ENCODE results near the gene WDR91. TPM values are rescaled to one million over a fixed set of nuclear protein-coding genes. Genes with fewer than 3 reads are reported as not detected.

WDR91 gene
- total RNA-seq, 1 experiment from 2014 or later = 7.3 TPM

DNA sequence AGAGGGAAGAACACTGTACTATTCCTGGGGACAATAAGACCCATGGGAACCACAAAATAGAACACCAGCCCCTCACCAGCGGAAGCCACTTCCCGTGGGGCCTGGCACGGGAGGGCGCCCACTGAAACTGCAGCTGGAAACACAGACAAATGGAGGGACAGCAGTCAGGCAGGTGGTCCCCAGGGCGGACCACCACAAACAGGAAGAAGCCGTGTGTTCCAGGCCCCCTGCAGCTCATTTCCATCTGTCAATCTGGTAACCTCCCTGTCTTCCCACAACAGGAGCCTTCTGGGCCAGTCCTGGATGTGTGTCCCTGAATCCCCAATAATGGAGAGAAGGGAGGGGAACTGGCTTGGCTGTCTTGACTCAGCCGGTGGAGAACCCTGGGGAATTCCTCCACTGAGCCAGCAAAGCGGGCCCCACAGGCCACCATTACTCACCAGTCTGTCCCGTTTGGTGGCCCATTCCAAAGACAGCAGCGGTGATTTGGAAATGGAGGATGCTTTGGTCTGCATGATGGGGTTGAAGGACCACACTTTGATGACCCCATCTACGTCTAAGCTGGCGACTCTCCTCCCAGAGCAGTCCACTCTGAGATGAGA is 16.7 kb downstream of the WDR91 start:
- no peaks in the 10 kb centered on the region for H3K27me3 Mint-ChIP-seq (ENCODE audit: insufficient read depth, unreplicated experiment)
- intact Hi-C loops (cut with micrococcal nuclease) = no loop called here
- H3K4me3 Mint-ChIP-seq (ENCODE audit: unreplicated experiment) = no peak overlapping the region
- ChIA-PET CTCF (interaction anchor here (0.6 to 1.2 kb wide), 2 partner anchors 14 to 17 kb away, joined by 3 to 4 read pairs; no protein-coding TSS in a partner anchor), POLR2A (interaction anchor here (0.7 to 1.2 kb wide), 3 partner anchors 19 to 294 kb away, joined by 3 to 4 read pairs (median 3); no protein-coding TSS in a partner anchor)
- no TSS peak for BruUV-seq (replicated peaks)
- peaks cover 6% of the 10 kb centered on the region for H3K36me3 Mint-ChIP-seq (ENCODE audit: insufficient read depth, unreplicated experiment)
- no peak for TF ChIP-seq CTCF (IDR thresholded peaks at IDR 0.05; ENCODE audit: unreplicated experiment)
- H3K9me3 Mint-ChIP-seq (ENCODE audit: unreplicated experiment) = no peaks in the 10 kb centered on the region
- no peak for DNase-seq (ENCODE audit: unreplicated experiment)
- no peaks in the 10 kb centered on the region for H3K4me1 Mint-ChIP-seq (ENCODE audit: insufficient read depth, unreplicated experiment)
- no peak overlapping the region for H3K27ac Mint-ChIP-seq (ENCODE audit: low read depth, unreplicated experiment)

GRCh38 chr7:135193615-135194081 is 17.7 kb downstream of the WDR91 start:
- Mint-ChIP-seq H3K27me3 (ENCODE audit: insufficient read depth, unreplicated experiment) (no peaks in the 10 kb centered on the region), H3K4me3 (ENCODE audit: unreplicated experiment) (no peak overlapping the region), H3K4me1 (ENCODE audit: insufficient read depth, unreplicated experiment) (no peaks in the 10 kb centered on the region), H3K9me3 (ENCODE audit: unreplicated experiment) (no peaks in the 10 kb centered on the region), H3K36me3 (ENCODE audit: insufficient read depth, unreplicated experiment) (peaks cover 6% of the 10 kb centered on the region), H3K27ac (ENCODE audit: low read depth, unreplicated experiment) (no peak overlapping the region)
- no peak for TF ChIP-seq CTCF (IDR thresholded peaks at IDR 0.05; ENCODE audit: unreplicated experiment)
- no peak for DNase-seq (ENCODE audit: unreplicated experiment)
- intact Hi-C loops (cut with micrococcal nuclease) = no loop called here
- no TSS peak for BruUV-seq (replicated peaks)
- CTCF ChIA-PET = interaction anchor here (0.6 kb wide), 1 partner anchor 1344 kb away, joined by 3 read pairs; no protein-coding TSS in a partner anchor
- POLR2A ChIA-PET = interaction anchor here (0.7 kb wide), 1 partner anchor 293 kb away, joined by 4 read pairs; no protein-coding TSS in a partner anchor

- H3K4me1 Mint-ChIP-seq (ENCODE audit: insufficient read depth, unreplicated experiment) = no peaks in the 10 kb centered on the region
- no peaks in the 10 kb centered on the region for H3K27me3 Mint-ChIP-seq (ENCODE audit: insufficient read depth, unreplicated experiment)
- TF ChIP-seq CTCF (IDR thresholded peaks at IDR 0.05; ENCODE audit: unreplicated experiment) = no peak
- H3K27ac Mint-ChIP-seq (ENCODE audit: low read depth, unreplicated experiment) = no peak overlapping the region
- ChIA-PET POLR2A (no interaction called here), CTCF (no interaction called here)
- no peak for DNase-seq (ENCODE audit: unreplicated experiment)
- no peak overlapping the region for H3K4me3 Mint-ChIP-seq (ENCODE audit: unreplicated experiment)
- BruUV-seq (replicated peaks) = no TSS peak
- intact Hi-C loops (cut with micrococcal nuclease) = no loop called here
- H3K36me3 Mint-ChIP-seq (ENCODE audit: insufficient read depth, unreplicated experiment) = peaks cover 6% of the 10 kb centered on the region
- no peaks in the 10 kb centered on the region for H3K9me3 Mint-ChIP-seq (ENCODE audit: unreplicated experiment)
Observed at GRCh38 chr7:135192914-135193536, 18.3 kb downstream of the WDR91 start.

GRCh38 chr7:135190703-135191102 is 20.6 kb downstream of the WDR91 start:
- no peak overlapping the region for H3K4me3 Mint-ChIP-seq (ENCODE audit: unreplicated experiment)
- no peaks in the 10 kb centered on the region for H3K36me3 Mint-ChIP-seq (ENCODE audit: insufficient read depth, unreplicated experiment)
- H3K4me1 Mint-ChIP-seq (ENCODE audit: insufficient read depth, unreplicated experiment) = no peaks in the 10 kb centered on the region
- TF ChIP-seq CTCF (IDR thresholded peaks at IDR 0.05; ENCODE audit: unreplicated experiment) = no peak
- ChIA-PET CTCF (interaction anchor here (1.1 kb wide), 1 partner anchor 557 kb away, joined by 4 read pairs; no protein-coding TSS in a partner anchor), POLR2A (interaction anchor here (0.6 to 2.5 kb wide), 8 partner anchors 12 to 54 kb away, joined by 3 to 14 read pairs (median 3); partner anchors contain the start of genes CYREN and WDR91)
- no peaks in the 10 kb centered on the region for H3K9me3 Mint-ChIP-seq (ENCODE audit: unreplicated experiment)
- H3K27ac Mint-ChIP-seq (ENCODE audit: low read depth, unreplicated experiment) = no peak overlapping the region
- no peaks in the 10 kb centered on the region for H3K27me3 Mint-ChIP-seq (ENCODE audit: insufficient read depth, unreplicated experiment)
- intact Hi-C loops (cut with micrococcal nuclease) = no loop called here
- no TSS peak for BruUV-seq (replicated peaks)
- DNase-seq (ENCODE audit: unreplicated experiment) = no peak

Measured in MCF 10A (cell line).